ENCODE results near the gene ARHGAP27. TPM values are rescaled to one million over a fixed set of nuclear protein-coding genes. Genes with fewer than 3 reads are reported as not detected.

The ARHGAP27 gene
- polyA plus RNA-seq, 2 donors, result 100.0 to 211 TPM

GRCh38 chr17:45388604-45389325 is 43.9 kb downstream of the ARHGAP27 start:
- Histone ChIP-seq H3K9me3 (ENCODE audit: control insufficient read depth in 2 of 2, insufficient read depth in 1 of 2, low read depth in 1 of 2, low read length in 1 of 2) (no peaks in the 10 kb centered on the region), H3K27me3 (ENCODE audit: control insufficient read depth in 1 of 2, insufficient read depth in 2 of 2, low read length in 2 of 2) (no peaks in the 10 kb centered on the region), H3K36me3 (ENCODE audit: control insufficient read depth in 2 of 2, insufficient read depth in 2 of 2, low read length in 1 of 2) (peaks cover 0 to 3% of the 10 kb centered on the region in 2 donors), H3K27ac (ENCODE audit: low read depth in 2 of 2, low read length in 1 of 2) (no peak overlapping the region), H3K4me3 (ENCODE audit: low read depth in 1 of 2, low read length in 2 of 2) (no peak overlapping the region), H3K4me1 (ENCODE audit: control insufficient read depth in 2 of 2, insufficient read depth in 2 of 2, low read length in 1 of 2) (no peaks in the 10 kb centered on the region)
- 64 to 77% methylated on average over 10 of the region's 10 CpGs for WGBS, 2 donors

GRCh38 chr17:45387739-45388138 is 44.9 kb downstream of the ARHGAP27 start:
- Histone ChIP-seq H3K4me3 (ENCODE audit: low read depth in 1 of 2, low read length in 2 of 2) (no peak overlapping the region), H3K9me3 (ENCODE audit: control insufficient read depth in 2 of 2, insufficient read depth in 1 of 2, low read depth in 1 of 2, low read length in 1 of 2) (no peaks in the 10 kb centered on the region), H3K27ac (ENCODE audit: low read depth in 2 of 2, low read length in 1 of 2) (no peak overlapping the region), H3K27me3 (ENCODE audit: control insufficient read depth in 1 of 2, insufficient read depth in 2 of 2, low read length in 2 of 2) (no peaks in the 10 kb centered on the region), H3K4me1 (ENCODE audit: control insufficient read depth in 2 of 2, insufficient read depth in 2 of 2, low read length in 1 of 2) (no peaks in the 10 kb centered on the region), H3K36me3 (ENCODE audit: control insufficient read depth in 2 of 2, insufficient read depth in 2 of 2, low read length in 1 of 2) (no peaks in the 10 kb centered on the region)
- 90 to 93% methylated on average over 3 of the region's 3 CpGs for WGBS, 2 donors

GRCh38 chr17:45386178-45386577 is 46.5 kb downstream of the ARHGAP27 start:
- no peaks in the 10 kb centered on the region for H3K9me3 ChIP-seq (ENCODE audit: control insufficient read depth in 2 of 2, insufficient read depth in 1 of 2, low read depth in 1 of 2, low read length in 1 of 2)
- H3K36me3 ChIP-seq (ENCODE audit: control insufficient read depth in 2 of 2, insufficient read depth in 2 of 2, low read length in 1 of 2), result no peaks in the 10 kb centered on the region
- 58 to 82% methylated on average over 4 of the region's 4 CpGs for WGBS, 2 donors
- H3K4me1 ChIP-seq (ENCODE audit: control insufficient read depth in 2 of 2, insufficient read depth in 2 of 2, low read length in 1 of 2), result no peaks in the 10 kb centered on the region
- no peak overlapping the region for H3K27ac ChIP-seq (ENCODE audit: low read depth in 2 of 2, low read length in 1 of 2)
- H3K4me3 ChIP-seq (ENCODE audit: low read depth in 1 of 2, low read length in 2 of 2), result no peak overlapping the region
- H3K27me3 ChIP-seq (ENCODE audit: control insufficient read depth in 1 of 2, insufficient read depth in 2 of 2, low read length in 2 of 2), result no peaks in the 10 kb centered on the region

- WGBS, 2 donors, result 7 to 9% methylated on average over 13 of the region's 13 CpGs
- Histone ChIP-seq H3K9me3 (ENCODE audit: control insufficient read depth in 2 of 2, insufficient read depth in 1 of 2, low read depth in 1 of 2, low read length in 1 of 2) (no peaks in the 10 kb centered on the region), H3K4me3 (ENCODE audit: low read depth in 1 of 2, low read length in 2 of 2) (no peak overlapping the region), H3K4me1 (ENCODE audit: control insufficient read depth in 2 of 2, insufficient read depth in 2 of 2, low read length in 1 of 2) (no peaks in the 10 kb centered on the region), H3K36me3 (ENCODE audit: control insufficient read depth in 2 of 2, insufficient read depth in 2 of 2, low read length in 1 of 2) (no peaks in the 10 kb centered on the region), H3K27me3 (ENCODE audit: control insufficient read depth in 1 of 2, insufficient read depth in 2 of 2, low read length in 2 of 2) (no peaks in the 10 kb centered on the region), H3K27ac (ENCODE audit: low read depth in 2 of 2, low read length in 1 of 2) (no peak overlapping the region)
Observed at GRCh38 chr17:45385331-45385997, 47.2 kb downstream of the ARHGAP27 start.

- H3K27ac ChIP-seq (ENCODE audit: low read depth in 2 of 2, low read length in 1 of 2), result no peak overlapping the region
- 76 to 83% methylated on average over 20 of the region's 20 CpGs for WGBS, 2 donors
- H3K9me3 ChIP-seq (ENCODE audit: control insufficient read depth in 2 of 2, insufficient read depth in 1 of 2, low read depth in 1 of 2, low read length in 1 of 2), result no peaks in the 10 kb centered on the region
Observed at GRCh38 chr17:45384789-45385262, 47.8 kb downstream of the ARHGAP27 start.

GRCh38 chr17:45384047-45384788 is 48.5 kb downstream of the ARHGAP27 start:
- H3K4me3 ChIP-seq (ENCODE audit: low read depth in 1 of 2, low read length in 2 of 2), result no peak overlapping the region
- H3K36me3 ChIP-seq (ENCODE audit: control insufficient read depth in 2 of 2, insufficient read depth in 2 of 2, low read length in 1 of 2), result no peaks in the 10 kb centered on the region
- no peaks in the 10 kb centered on the region for H3K27me3 ChIP-seq (ENCODE audit: control insufficient read depth in 1 of 2, insufficient read depth in 2 of 2, low read length in 2 of 2)
- no peak overlapping the region for H3K27ac ChIP-seq (ENCODE audit: low read depth in 2 of 2, low read length in 1 of 2)
- H3K9me3 ChIP-seq (ENCODE audit: control insufficient read depth in 2 of 2, insufficient read depth in 1 of 2, low read depth in 1 of 2, low read length in 1 of 2), result no peaks in the 10 kb centered on the region
- H3K4me1 ChIP-seq (ENCODE audit: control insufficient read depth in 2 of 2, insufficient read depth in 2 of 2, low read length in 1 of 2), result no peaks in the 10 kb centered on the region
- WGBS, 2 donors, result 59 to 63% methylated on average over 7 of the region's 7 CpGs

More at GRCh38 chr17:45384789-45385262, 47.8 kb downstream of the ARHGAP27 start:
- Histone ChIP-seq H3K27me3 (ENCODE audit: control insufficient read depth in 1 of 2, insufficient read depth in 2 of 2, low read length in 2 of 2) (no peaks in the 10 kb centered on the region), H3K36me3 (ENCODE audit: control insufficient read depth in 2 of 2, insufficient read depth in 2 of 2, low read length in 1 of 2) (no peaks in the 10 kb centered on the region), H3K4me3 (ENCODE audit: low read depth in 1 of 2, low read length in 2 of 2) (no peak overlapping the region), H3K4me1 (ENCODE audit: control insufficient read depth in 2 of 2, insufficient read depth in 2 of 2, low read length in 1 of 2) (no peaks in the 10 kb centered on the region)

- WGBS, 2 donors, result 47 to 77% methylated on average over 1 of the region's 1 CpG
- no peaks in the 10 kb centered on the region for H3K4me1 ChIP-seq (ENCODE audit: control insufficient read depth in 2 of 2, insufficient read depth in 2 of 2, low read length in 1 of 2)
- no peaks in the 10 kb centered on the region for H3K27me3 ChIP-seq (ENCODE audit: control insufficient read depth in 1 of 2, insufficient read depth in 2 of 2, low read length in 2 of 2)
- no peak overlapping the region for H3K27ac ChIP-seq (ENCODE audit: low read depth in 2 of 2, low read length in 1 of 2)
- H3K4me3 ChIP-seq (ENCODE audit: low read depth in 1 of 2, low read length in 2 of 2), result no peak overlapping the region
- no peaks in the 10 kb centered on the region for H3K9me3 ChIP-seq (ENCODE audit: control insufficient read depth in 2 of 2, insufficient read depth in 1 of 2, low read depth in 1 of 2, low read length in 1 of 2)
- H3K36me3 ChIP-seq (ENCODE audit: control insufficient read depth in 2 of 2, insufficient read depth in 2 of 2, low read length in 1 of 2), result no peaks in the 10 kb centered on the region
Observed at GRCh38 chr17:45383003-45383402, 49.7 kb downstream of the ARHGAP27 start.

- Histone ChIP-seq H3K27ac (ENCODE audit: low read depth in 2 of 2, low read length in 1 of 2) (no peak overlapping the region), H3K36me3 (ENCODE audit: control insufficient read depth in 2 of 2, insufficient read depth in 2 of 2, low read length in 1 of 2) (no peaks in the 10 kb centered on the region), H3K4me1 (ENCODE audit: control insufficient read depth in 2 of 2, insufficient read depth in 2 of 2, low read length in 1 of 2) (no peaks in the 10 kb centered on the region), H3K9me3 (ENCODE audit: control insufficient read depth in 2 of 2, insufficient read depth in 1 of 2, low read depth in 1 of 2, low read length in 1 of 2) (no peaks in the 10 kb centered on the region), H3K4me3 (ENCODE audit: low read depth in 1 of 2, low read length in 2 of 2) (no peak overlapping the region), H3K27me3 (ENCODE audit: control insufficient read depth in 1 of 2, insufficient read depth in 2 of 2, low read length in 2 of 2) (no peaks in the 10 kb centered on the region)
- WGBS, 2 donors, result 26 to 44% methylated on average over 3 of the region's 3 CpGs
Observed at GRCh38 chr17:45382226-45382625, 50.4 kb downstream of the ARHGAP27 start.

- Histone ChIP-seq H3K36me3 (ENCODE audit: control insufficient read depth in 2 of 2, insufficient read depth in 2 of 2, low read length in 1 of 2) (no peaks in the 10 kb centered on the region), H3K4me1 (ENCODE audit: control insufficient read depth in 2 of 2, insufficient read depth in 2 of 2, low read length in 1 of 2) (no peaks in the 10 kb centered on the region), H3K27ac (ENCODE audit: low read depth in 2 of 2, low read length in 1 of 2) (no peak overlapping the region), H3K27me3 (ENCODE audit: control insufficient read depth in 1 of 2, insufficient read depth in 2 of 2, low read length in 2 of 2) (no peaks in the 10 kb centered on the region), H3K9me3 (ENCODE audit: control insufficient read depth in 2 of 2, insufficient read depth in 1 of 2, low read depth in 1 of 2, low read length in 1 of 2) (no peaks in the 10 kb centered on the region), H3K4me3 (ENCODE audit: low read depth in 1 of 2, low read length in 2 of 2) (no peak overlapping the region)
- WGBS, 2 donors, result 41 to 42% methylated on average over 8 of the region's 8 CpGs
Observed at GRCh38 chr17:45380991-45381390, 51.7 kb downstream of the ARHGAP27 start.

All from esophagus (tissue), 2 donors.